Myocyte (in vitro differentiated cells): ENCODE results near the gene OR2L8. TPM values are rescaled to one million over a fixed set of nuclear protein-coding genes. Genes with fewer than 3 reads are reported as not detected.

Experiments used
- DNase-seq: peaks from one replicate; pipeline ENCODE4 v3.0.0-alpha.2; 2012; ENCODE audit warnings: low read depth
- total RNA-seq: library from RNA; depleted of rRNA; stranded (reverse); fragments of >200 nt; gene quantifications from 2 replicates; pipeline ENCODE4 v1.2.3, GENCODE V29; 2014

OR2L8 gene
- total RNA-seq, 1 donor from 2014 or later, result not detected

GRCh38 chr1:247966532-247967204, 18.0 kb downstream of the OR2L8 start:
- no peak for DNase-seq

GRCh38 chr1:247992986-247993385, 44.3 kb downstream of the OR2L8 start:
- DNase-seq, result no peak

- no peak for DNase-seq
Observed at GRCh38 chr1:247998811-247999210, 50.2 kb downstream of the OR2L8 start.

Other genes with a start within 250 kb of the OR2L8 start
- gene OR6F1, start 232.2 kb upstream of the OR2L8 start, total RNA-seq, result not detected in 2 replicates
- gene OR14K1, start 210.2 kb upstream of the OR2L8 start, total RNA-seq, result not detected in 2 replicates
- not detected in 2 replicates for gene OR14A2, start 200.7 kb upstream of the OR2L8 start, total RNA-seq
- gene OR1C1, start 188.3 kb upstream of the OR2L8 start, total RNA-seq, result not detected in 2 replicates
- not detected in 2 replicates for gene OR14A16, start 124.7 kb upstream of the OR2L8 start, total RNA-seq
- not detected in 2 replicates for gene OR11L1, start 107.0 kb upstream of the OR2L8 start, total RNA-seq
- not detected in 2 replicates for gene TRIM58, start 91.7 kb upstream of the OR2L8 start, total RNA-seq
- not detected in 2 replicates for gene OR2W3, start 53.3 kb upstream of the OR2L8 start, total RNA-seq
- gene OR2T8, start 28.6 kb upstream of the OR2L8 start, total RNA-seq, result not detected in 2 replicates
- gene OR2AJ1, start 24.0 kb upstream of the OR2L8 start, total RNA-seq, result not detected in 2 replicates
- gene OR2AK2, start 16.4 kb downstream of the OR2L8 start, total RNA-seq, result not detected in 2 replicates
- not detected in 2 replicates for gene OR2L5, start 64.8 kb downstream of the OR2L8 start, total RNA-seq
- gene OR2L2, start 81.2 kb downstream of the OR2L8 start, total RNA-seq, result not detected in 2 replicates
- not detected in 2 replicates for gene OR2L3, start 98.0 kb downstream of the OR2L8 start, total RNA-seq
- gene OR2L13, start 146.3 kb downstream of the OR2L8 start, total RNA-seq, result not detected in 2 replicates
- gene OR2M5, start 196.3 kb downstream of the OR2L8 start, total RNA-seq, result not detected in 2 replicates
- gene OR2M2, start 226.0 kb downstream of the OR2L8 start, total RNA-seq, result not detected in 2 replicates
- gene OR2M3, start 248.4 kb downstream of the OR2L8 start, total RNA-seq, result not detected in 2 replicates